SKM-1 treated with dmso at 0.1 percent for 144 hours (cell line): ENCODE measurements around the gene STK16.

ENCODE experiments used
- DNase-seq: peaks from one replicate; lab custom pipeline; 2025; ENCODE audit not compliant: unreplicated experiment; lab: John Stamatoyannopoulos, UW

The STK16 gene

DNA sequence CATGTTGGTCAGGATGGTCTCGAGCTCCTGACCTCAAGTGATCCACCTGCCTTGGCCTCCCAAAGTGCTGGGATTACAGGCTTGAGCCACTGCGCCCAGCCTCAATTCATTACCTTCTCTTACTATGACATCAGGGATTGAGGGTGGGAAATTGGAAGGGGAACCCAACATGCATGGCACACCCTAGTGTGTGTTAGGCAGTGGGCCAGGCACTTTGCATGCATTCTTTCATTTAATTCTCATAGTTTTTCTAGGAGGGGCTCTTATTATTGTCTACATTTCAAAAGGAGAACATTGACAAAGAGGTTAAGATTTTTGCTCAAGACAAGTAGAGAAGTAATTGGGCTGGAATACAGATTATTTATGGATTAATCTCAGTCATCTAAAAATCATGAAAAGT lies 23.0 kb downstream of the STK16 start:
- DNase-seq = no peak

GRCh38 chr2:219269362-219270054 lies 24.2 kb downstream of the STK16 start:
- DNase-seq = no peak

GRCh38 chr2:219270055-219270372 lies 24.7 kb downstream of the STK16 start:
- DNase-seq = no peak

GRCh38 chr2:219271021-219271420 lies 25.7 kb downstream of the STK16 start:
- DNase-seq = no peak

GRCh38 chr2:219272356-219272755 lies 27.1 kb downstream of the STK16 start:
- no peak for DNase-seq

DNA sequence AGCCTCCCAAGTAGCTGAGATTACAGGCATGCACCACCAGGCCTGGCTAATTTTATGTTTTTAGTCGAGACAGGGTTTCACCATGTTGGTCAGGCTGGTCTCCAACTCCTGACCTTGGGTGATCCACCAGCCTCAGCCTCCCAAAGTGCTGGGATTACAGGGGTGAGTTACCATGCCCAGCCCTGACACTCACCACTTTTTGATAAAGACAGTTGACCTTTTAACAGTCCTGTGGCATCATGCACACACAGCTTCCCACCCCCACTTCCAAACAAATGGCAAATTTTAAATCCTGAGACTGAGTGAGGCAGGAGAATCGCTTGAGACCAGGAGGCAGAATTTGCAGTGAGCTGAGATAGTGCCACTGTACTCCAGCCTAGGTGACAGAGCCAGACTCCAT lies 27.7 kb downstream of the STK16 start:
- no peak for DNase-seq

GRCh38 chr2:219273937-219274336 lies 28.7 kb downstream of the STK16 start:
- no peak for DNase-seq

- DNase-seq = no peak
Observed at GRCh38 chr2:219274361-219274921, 29.2 kb downstream of the STK16 start.

- DNase-seq = peak; percentile 52
Observed at GRCh38 chr2:219277703-219278654, 32.7 kb downstream of the STK16 start.

- DNase-seq = no peak
Observed at GRCh38 chr2:219278655-219279150, 33.4 kb downstream of the STK16 start.

GRCh38 chr2:219279151-219279915 lies 34.1 kb downstream of the STK16 start, which contains the start of gene DNAJB2:
Gene DNAJB2 (plus strand): TSS chr2:219279366. CDS start chr2:219279834, 468 bp downstream.
- DNase-seq = peak; percentile 98

GRCh38 chr2:219279916-219280516 lies 34.7 kb downstream of the STK16 start:
- no peak for DNase-seq

DNA sequence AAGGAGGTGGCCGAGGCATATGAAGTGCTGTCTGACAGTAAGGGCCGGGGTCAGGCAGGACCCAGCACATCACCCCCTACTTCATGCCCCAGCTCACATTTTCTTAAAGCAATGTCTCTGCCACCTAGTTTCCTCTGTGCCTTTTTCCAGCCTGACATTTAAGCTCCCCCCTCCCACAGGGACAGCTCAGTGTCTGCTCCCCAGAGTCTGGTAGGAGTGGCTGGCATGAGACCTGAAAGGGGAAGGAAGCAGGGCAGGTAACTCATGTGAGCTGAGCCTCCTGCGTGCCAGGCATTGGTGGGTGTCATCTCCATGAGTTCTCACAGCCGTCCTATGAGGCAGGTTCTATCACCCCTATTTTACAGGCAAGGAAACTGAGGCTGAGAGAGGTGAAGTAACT lies 35.4 kb downstream of the STK16 start:
- no peak for DNase-seq

GRCh38 chr2:219281588-219281987 lies 36.3 kb downstream of the STK16 start:
- no peak for DNase-seq

GRCh38 chr2:219282375-219282774 lies 37.1 kb downstream of the STK16 start:
- DNase-seq = no peak

DNA sequence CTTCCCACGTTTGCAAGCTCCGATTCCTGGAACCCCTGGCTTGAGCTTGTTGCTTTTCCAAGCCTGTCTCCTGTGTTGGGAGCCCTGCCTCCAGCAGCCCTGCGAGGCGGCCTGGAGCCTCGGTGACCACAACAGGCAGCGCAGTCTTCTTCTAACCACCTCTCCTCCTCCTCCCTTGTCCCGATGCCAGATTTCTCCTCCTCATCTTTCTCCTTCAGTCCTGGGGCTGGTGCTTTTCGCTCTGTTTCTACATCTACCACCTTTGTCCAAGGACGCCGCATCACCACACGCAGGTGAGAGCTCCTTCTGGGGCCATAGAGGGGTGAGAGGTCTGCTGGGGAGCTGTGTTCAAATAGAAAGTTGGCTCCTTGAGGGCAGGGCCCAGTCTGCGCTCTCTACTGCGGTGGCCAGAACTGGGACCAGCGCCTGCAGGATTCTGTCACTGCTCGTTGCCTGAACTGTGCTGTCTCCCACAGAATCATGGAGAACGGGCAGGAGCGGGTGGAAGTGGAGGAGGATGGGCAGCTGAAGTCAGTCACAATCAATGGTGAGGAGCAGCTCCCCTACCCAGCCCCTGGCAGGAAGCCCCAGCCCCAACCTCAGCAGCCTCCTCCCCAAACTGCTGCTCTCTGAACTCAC lies 37.8 kb downstream of the STK16 start:
- no peak for DNase-seq

GRCh38 chr2:219284501-219285372 lies 39.5 kb downstream of the STK16 start:
- DNase-seq = no peak

DNA sequence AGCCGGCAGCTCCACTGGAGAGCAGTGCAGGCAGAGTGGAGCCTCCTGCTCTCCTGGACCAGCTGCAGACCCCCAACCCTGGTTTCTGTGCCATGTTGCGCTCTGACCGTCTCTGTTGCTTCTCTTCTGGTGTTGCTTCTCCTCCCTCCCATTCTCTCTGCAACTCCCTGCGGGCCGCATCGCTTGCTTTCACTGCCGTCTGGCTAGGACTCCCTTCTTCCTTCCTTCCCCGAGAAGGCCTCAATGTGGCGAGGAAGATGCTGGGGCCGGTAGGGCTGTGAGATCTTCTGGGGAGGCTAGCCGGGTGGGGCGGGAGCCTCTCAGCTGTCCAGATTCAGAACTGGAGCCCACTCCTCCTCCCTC lies 40.1 kb downstream of the STK16 start:
- no peak for DNase-seq

DNA sequence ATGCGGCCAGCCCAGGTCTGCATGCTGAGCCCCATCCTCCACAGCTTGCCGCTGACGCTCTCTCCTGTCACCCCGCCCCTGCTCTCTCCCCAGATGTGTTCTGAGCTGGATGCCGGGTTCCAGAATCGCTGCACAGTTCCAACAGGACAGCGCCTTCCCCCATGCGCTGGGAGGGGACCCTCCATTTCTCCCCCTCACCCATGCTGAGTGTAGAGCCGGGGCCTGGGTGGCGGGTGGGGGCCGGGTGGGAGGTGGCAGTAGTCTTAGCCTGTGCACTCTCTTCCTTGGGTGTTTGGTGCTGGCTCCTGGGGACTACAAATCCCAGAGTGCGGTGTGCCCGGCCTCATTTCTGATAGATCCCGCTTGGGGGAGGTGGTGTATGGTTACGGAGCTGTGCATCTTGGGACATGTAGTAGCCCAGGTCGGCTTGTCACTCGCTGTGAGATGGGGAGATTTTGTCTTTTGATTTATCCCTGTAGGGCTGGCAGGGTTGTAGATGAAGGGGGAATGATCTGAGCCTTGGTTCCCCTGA lies 40.7 kb downstream of the STK16 start:
- no peak for DNase-seq
